Karpas-422 (cell line): ENCODE measurements around the gene PTTG1IP. TPM values are rescaled to one million over a fixed set of nuclear protein-coding genes. Genes with fewer than 3 reads are reported as not detected.

Experiments used
- DNase-seq: peaks from one replicate; pipeline ENCODE4 v3.0.0-alpha.2; 2015
- H2AFZ ChIP-seq: fragments of 200-600 bp; sonication (generic); 2 replicates; pipeline ENCODE4 v1.6.1; 2014; ENCODE audit warnings: antibody characterized with exemption, low read length, mixed read lengths
- H3K27ac ChIP-seq: fragments of 200-600 bp; sonication (generic); 2 replicates; pipeline ENCODE4 v1.5.1; 2014; ENCODE audit warnings: mild to moderate bottlenecking, low read length, moderate library complexity
- H3K27me3 ChIP-seq: fragments of 200-600 bp; sonication (generic); 2 replicates; pipeline ENCODE4 v1.6.1; 2014; ENCODE audit warnings: low read length, mixed read lengths
- H3K36me3 ChIP-seq: fragments of 200-600 bp; sonication (generic); 2 replicates; pipeline ENCODE4 v1.6.1; 2014; ENCODE audit warnings: low read length, mixed read lengths; ENCODE audit not compliant: insufficient read depth
- H3K4me1 ChIP-seq: fragments of 200-600 bp; sonication (generic); 2 replicates; pipeline ENCODE4 v1.6.1; 2014; ENCODE audit warnings: mild to moderate bottlenecking, low read length, mixed read lengths
- H3K4me2 ChIP-seq: fragments of 200-600 bp; sonication (generic); 2 replicates; pipeline ENCODE4 v1.6.1; 2014; ENCODE audit warnings: low read length, low read depth, mild to moderate bottlenecking; ENCODE audit not compliant: poor library complexity, severe bottlenecking
- H3K4me3 ChIP-seq: fragments of 200-600 bp; sonication (generic); 2 replicates; pipeline ENCODE4 v1.5.1; 2014; ENCODE audit warnings: mild to moderate bottlenecking, antibody characterized with exemption, low read length, mixed read lengths
- H3K79me2 ChIP-seq: fragments of 200-600 bp; sonication (generic); 2 replicates; pipeline ENCODE4 v1.6.1; 2014; ENCODE audit warnings: mild to moderate bottlenecking, low read length, mixed read lengths
- H3K9ac ChIP-seq: fragments of 200-600 bp; sonication (generic); 2 replicates; pipeline ENCODE4 v1.6.0; 2014; ENCODE audit warnings: low read length
- H3K9me2 ChIP-seq: fragments of 200-600 bp; sonication (generic), shearing (Covaris generic); replicated peaks from 2 replicates; pipeline ENCODE4 v1.6.0; 2014; ENCODE audit warnings: mild to moderate bottlenecking, low read length, moderate library complexity; ENCODE audit not compliant: insufficient read depth
- H3K9me3 ChIP-seq: fragments of 300-700, 200-600 bp; sonication (generic); 2 replicates; pipeline ENCODE4 v1.6.1; 2014; ENCODE audit warnings: low read length, mixed read lengths
- H4K20me1 ChIP-seq: fragments of 200-600 bp; sonication (generic); 2 replicates; pipeline ENCODE4 v1.6.1; 2014; ENCODE audit warnings: mild to moderate bottlenecking, antibody characterized with exemption, low read length, low read depth; ENCODE audit not compliant: insufficient read depth
- total RNA-seq: library from RNA; depleted of rRNA; stranded (reverse); fragments of >200 nt; shearing (Covaris generic); gene quantifications from 2 replicates; pipeline ENCODE4 v1.2.3, GENCODE V29; 2014; ENCODE audit warnings: low replicate concordance

PTTG1IP gene
- total RNA-seq, 1 experiment from 2014 or later = 44.7 TPM

DNA sequence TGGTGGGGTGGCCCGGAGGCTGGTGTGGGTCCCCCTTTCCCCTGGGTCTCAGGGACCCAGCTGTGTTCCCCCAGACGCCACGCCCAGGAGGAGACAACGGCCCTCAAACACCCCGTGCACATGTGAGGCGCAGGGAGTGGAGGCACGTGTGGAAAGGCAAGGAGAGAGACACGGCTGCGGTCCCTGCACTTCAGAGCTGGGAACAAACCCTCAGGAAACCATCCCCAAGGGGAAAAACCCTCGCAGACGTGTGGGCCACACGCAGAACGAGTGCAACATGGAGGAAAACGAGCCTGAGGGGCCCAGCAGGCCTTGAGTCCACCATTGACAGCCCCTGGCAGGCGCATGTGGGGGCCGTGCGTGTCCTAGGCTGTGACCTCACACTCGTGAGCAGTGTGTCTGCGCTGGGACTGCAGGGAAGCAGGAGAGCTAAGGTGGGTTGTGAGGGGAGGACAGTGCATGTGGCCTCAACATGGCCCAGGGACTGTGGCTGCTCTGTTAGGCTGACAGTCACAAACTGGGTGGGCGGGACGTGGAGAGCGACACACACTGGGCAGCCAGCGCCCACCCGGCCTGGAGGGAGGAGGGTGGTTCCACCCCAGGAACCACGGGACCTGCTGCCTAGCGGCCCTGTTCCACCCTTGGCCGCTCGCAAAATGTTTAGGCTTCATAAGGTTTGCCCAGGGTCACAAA is 27.2 kb upstream of the PTTG1IP start:
- Histone ChIP-seq H3K9ac (no peak overlapping the region), H3K9me3 (no peaks in the 10 kb centered on the region), H3K27me3 (no peaks in the 10 kb centered on the region), H3K4me3 (no peak overlapping the region), H2AFZ (no peak overlapping the region), H3K79me2 (no peaks in the 10 kb centered on the region), H3K4me1 (peaks cover 8% of the 10 kb centered on the region), H3K36me3 (peaks cover 41% of the 10 kb centered on the region), H3K9me2 (no peaks in the 10 kb centered on the region), H4K20me1 (no peaks in the 10 kb centered on the region; the same call in 1 of the 2 replicates), H3K4me2 (no peak overlapping the region), H3K27ac (no peak overlapping the region)
- DNase-seq = no peak

DNA sequence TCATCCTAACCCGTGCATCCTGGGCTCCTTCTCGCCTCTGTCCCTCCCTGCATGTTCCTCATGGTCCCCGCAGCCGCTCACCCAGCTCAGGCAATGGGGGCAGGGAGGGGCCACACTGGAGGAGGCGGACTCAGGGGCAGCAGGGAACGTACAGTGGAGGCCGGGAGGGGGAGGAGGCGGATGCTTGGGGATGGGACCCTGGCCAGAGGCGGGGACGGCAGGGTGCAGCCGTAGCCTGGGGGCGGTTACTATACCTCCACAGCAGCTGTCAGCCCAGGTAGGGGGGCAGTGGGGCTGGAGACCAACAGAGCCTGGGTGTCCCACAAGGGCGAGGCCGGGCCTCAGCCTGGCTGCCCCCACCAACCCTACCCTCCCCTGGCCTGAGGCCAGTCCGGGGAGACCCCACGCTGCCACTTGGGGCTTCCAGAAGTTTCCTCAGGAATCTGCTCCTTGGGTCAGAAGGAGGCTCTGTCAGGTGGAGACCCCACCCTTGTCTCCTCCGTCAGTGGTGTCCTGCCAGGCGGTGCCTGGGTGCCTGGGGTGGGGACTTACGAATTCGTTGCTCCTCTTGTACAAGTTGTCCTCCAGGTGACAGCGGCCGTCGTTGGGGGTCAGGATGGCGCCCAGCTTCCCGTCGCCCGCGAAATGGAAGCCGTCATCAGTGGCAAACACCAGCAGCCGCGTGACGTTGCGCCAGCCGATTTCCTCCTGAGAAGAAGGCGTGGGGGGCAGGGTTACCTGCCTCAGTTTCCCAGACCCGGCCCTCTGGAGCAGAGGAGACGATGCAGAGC is 26.5 kb upstream of the PTTG1IP start:
- Histone ChIP-seq H3K27ac (no peak overlapping the region), H3K4me1 (peaks cover 15% of the 10 kb centered on the region), H3K4me2 (no peak overlapping the region), H3K4me3 (no peak overlapping the region), H3K27me3 (no peaks in the 10 kb centered on the region), H3K36me3 (peaks cover 41% of the 10 kb centered on the region), H3K9me2 (no peaks in the 10 kb centered on the region), H2AFZ (no peak overlapping the region), H3K9ac (no peak overlapping the region), H4K20me1 (no peaks in the 10 kb centered on the region; the same call in 1 of the 2 replicates), H3K79me2 (no peaks in the 10 kb centered on the region), H3K9me3 (no peaks in the 10 kb centered on the region)
- no peak for DNase-seq

DNA sequence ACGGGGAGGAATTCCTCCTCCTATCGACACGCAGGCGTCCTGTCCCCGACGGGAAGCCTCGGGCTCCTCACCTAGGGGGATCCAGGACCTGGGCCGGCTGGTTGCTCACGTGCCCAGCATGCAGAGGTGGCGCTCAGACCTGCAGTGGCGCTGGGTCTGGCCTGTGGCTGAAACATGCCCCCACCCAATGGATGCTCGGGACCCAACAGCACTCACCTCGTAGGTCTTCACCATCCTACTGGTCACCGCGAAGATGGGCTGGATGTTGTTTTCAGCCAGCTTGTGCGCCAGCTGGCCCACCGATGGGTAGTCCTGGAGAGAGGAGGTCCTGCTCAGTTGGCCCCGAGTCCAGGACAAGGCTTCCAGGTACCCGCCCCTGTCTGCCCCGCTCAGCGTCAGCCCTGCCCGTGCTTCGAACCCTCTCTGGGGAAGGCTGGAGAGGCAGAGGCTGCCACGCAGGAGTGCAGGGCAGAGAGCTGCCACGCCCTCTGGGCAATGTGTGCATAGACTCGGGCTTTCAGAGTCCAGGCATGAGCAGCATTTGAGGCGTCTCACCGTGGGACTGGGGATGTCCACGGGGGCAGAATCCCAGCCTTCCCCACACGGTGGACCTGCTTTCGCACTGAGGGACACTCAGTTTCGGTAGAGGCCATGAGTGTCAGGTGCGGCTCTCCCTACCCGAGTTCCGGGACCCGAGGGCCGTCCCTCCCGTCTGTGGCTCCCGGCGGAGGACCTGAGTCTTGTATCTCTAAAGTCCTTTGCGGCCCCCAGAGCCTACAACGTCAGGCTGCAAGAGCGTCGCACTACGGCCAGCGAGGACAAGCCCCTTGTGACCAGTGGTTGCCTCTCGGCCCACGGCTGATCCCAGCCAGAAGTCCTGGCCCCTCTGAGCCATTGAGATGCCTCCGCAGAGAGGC is 25.6 kb upstream of the PTTG1IP start:
- no peak overlapping the region for H3K4me2 ChIP-seq
- H2AFZ ChIP-seq = no peak overlapping the region
- H3K9ac ChIP-seq = no peak overlapping the region
- H3K27ac ChIP-seq = no peak overlapping the region
- H3K27me3 ChIP-seq = no peaks in the 10 kb centered on the region
- no peaks in the 10 kb centered on the region; the same call in 1 of the 2 replicates for H4K20me1 ChIP-seq
- H3K4me3 ChIP-seq = no peak overlapping the region
- H3K9me3 ChIP-seq = no peaks in the 10 kb centered on the region
- no peaks in the 10 kb centered on the region for H3K79me2 ChIP-seq
- no peaks in the 10 kb centered on the region for H3K9me2 ChIP-seq
- H3K4me1 ChIP-seq = peaks cover 23% of the 10 kb centered on the region
- H3K36me3 ChIP-seq = peaks cover 34% of the 10 kb centered on the region
- no peak for DNase-seq

DNA sequence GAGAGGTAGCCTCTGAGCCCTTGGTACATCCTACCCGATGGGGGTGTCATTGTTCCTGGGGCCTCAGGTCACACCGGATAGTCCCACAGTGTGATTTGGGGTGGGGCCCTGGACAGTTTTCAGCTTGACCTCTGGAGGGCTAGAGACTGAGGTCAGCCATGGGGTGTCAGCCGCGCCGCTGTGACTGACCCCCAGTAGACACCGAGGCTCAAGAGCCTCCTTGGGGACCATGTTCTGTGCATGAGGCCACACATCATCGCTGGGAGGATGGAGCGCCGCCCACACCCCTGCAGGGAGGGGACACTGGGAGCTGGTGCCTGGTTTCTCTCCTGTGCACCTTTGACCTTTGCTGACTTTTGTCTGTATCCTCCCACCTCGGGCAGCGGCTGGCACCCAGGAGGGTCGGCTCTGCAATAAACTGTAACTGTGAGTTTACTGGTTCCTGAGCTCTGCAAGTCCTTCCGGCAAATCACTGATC is 24.6 kb upstream of the PTTG1IP start:
- Histone ChIP-seq H3K4me3 (no peak overlapping the region), H3K9me2 (no peaks in the 10 kb centered on the region), H2AFZ (no peak overlapping the region), H4K20me1 (no peaks in the 10 kb centered on the region; the same call in 1 of the 2 replicates), H3K36me3 (peaks cover 28% of the 10 kb centered on the region), H3K9me3 (no peaks in the 10 kb centered on the region), H3K9ac (no peak overlapping the region), H3K27ac (no peak overlapping the region), H3K79me2 (no peaks in the 10 kb centered on the region), H3K4me2 (no peak overlapping the region), H3K4me1 (peaks cover 34% of the 10 kb centered on the region), H3K27me3 (no peaks in the 10 kb centered on the region)
- DNase-seq = no peak

DNA sequence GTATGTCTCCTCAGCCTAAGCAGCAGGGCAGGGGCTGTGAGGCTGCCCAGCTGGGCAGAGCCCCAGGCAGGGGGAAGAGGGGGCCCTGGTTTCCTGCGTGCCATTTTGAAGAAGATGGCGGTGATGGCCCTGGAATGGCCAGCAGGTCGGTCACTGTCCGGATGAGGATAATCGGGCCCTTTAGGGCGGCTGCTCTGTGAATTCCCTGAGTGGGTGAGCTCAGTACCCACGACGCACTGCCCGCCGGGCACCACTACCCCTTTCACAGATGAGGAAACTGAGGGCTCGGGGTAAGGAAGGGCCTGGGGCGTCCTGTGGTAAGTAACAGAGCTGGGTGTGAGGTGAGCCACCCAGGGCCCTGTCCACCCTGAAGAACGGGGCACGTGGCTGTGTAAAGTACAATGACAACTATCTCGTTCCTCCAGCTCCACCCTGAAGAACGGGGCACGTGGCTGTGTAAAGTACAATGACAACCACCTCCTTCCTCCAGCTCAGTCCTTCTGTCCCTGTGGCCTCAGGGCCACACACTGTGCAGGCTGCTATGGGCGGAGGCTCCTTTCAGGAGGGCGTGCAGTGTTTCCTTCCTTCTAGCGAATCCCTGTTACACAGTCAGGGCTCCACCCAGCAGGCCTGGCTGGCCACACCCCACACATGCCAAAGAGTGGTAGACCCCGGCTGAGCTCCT is 24.0 kb upstream of the PTTG1IP start:
- Histone ChIP-seq H3K27me3 (no peaks in the 10 kb centered on the region), H4K20me1 (no peaks in the 10 kb centered on the region), H2AFZ (no peak overlapping the region), H3K36me3 (peaks cover 22% of the 10 kb centered on the region), H3K9me3 (no peaks in the 10 kb centered on the region), H3K4me2 (no peak overlapping the region), H3K9ac (no peak overlapping the region), H3K4me1 (peaks cover 40% of the 10 kb centered on the region), H3K9me2 (no peaks in the 10 kb centered on the region), H3K4me3 (no peak overlapping the region), H3K79me2 (no peaks in the 10 kb centered on the region), H3K27ac (no peak overlapping the region)
- no peak for DNase-seq

DNA sequence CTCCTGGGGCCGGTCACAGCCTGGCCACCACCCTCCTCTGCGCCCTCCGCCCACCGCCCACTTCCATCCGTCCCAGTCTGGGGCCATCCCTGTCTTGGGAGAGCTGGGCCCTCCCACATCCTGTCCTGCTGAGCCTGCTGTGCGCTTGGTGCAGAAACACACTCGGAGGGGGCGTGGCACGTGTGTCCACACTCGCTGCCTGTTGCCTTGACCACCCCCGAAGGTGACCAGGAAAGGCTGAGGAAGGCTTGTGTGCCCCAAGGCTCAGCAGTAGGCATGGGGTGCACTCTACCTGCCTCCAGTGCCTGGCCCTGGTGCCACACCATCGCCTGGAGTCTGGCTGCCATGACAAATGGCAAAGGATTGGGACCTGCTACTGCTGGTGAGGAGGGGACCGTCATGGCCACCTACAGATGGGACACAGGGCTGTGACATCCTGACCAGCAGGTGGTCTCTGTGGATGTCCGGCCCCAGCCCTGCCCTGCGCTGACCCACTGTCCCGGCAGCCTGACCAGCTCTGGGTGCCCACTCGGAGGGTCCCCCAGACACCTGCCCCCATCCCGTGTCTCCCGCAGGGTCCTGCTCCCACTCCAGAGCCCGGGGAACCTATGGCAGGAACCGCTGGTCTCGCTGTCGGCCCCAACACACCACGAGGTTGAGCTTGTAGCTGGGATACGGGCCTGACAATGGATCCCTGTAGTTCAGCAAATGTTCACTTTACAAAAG is 23.2 kb upstream of the PTTG1IP start:
- Histone ChIP-seq H3K4me2 (no peak overlapping the region), H3K9me3 (no peaks in the 10 kb centered on the region), H3K27ac (no peak overlapping the region), H3K27me3 (no peaks in the 10 kb centered on the region), H3K9me2 (no peaks in the 10 kb centered on the region), H2AFZ (no peak overlapping the region), H3K36me3 (peaks cover 20% of the 10 kb centered on the region; the same call in 1 of the 2 replicates), H4K20me1 (no peaks in the 10 kb centered on the region), H3K4me3 (no peak overlapping the region), H3K4me1 (peaks cover 45% of the 10 kb centered on the region), H3K79me2 (no peaks in the 10 kb centered on the region), H3K9ac (no peak overlapping the region)
- DNase-seq = no peak

DNA sequence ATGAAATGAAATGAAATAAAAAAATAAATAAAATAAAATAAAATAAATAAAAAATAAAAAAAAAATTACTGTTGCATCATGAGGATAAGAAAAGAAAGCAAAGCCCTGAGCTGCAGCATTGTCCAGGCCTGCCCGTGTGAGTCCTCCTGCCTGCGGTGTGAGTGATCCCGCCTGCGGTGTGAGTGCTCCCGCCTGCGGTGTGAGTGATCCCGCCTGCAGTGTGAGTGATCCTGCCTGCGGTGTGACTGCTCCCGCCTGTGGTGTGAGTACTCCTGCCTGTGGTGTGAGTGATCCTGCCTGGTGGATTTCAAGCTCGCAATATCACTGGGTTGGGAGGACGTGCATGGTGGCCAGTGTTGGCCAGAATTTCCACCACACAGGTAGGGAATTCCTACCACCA is 22.4 kb upstream of the PTTG1IP start:
- no peak overlapping the region for H2AFZ ChIP-seq
- H3K27me3 ChIP-seq = no peaks in the 10 kb centered on the region
- peak overlapping the region; percentile 88; the same call in 1 of the 2 replicates for H3K27ac ChIP-seq
- H3K9me2 ChIP-seq = no peaks in the 10 kb centered on the region
- DNase-seq = no peak
- no peaks in the 10 kb centered on the region for H3K9me3 ChIP-seq
- peaks cover 20% of the 10 kb centered on the region; the same call in 1 of the 2 replicates for H3K36me3 ChIP-seq
- H3K79me2 ChIP-seq = no peaks in the 10 kb centered on the region
- H3K9ac ChIP-seq = no peak overlapping the region
- no peak overlapping the region for H3K4me3 ChIP-seq
- H4K20me1 ChIP-seq = no peaks in the 10 kb centered on the region
- H3K4me1 ChIP-seq = peaks cover 54% of the 10 kb centered on the region
- H3K4me2 ChIP-seq = no peak overlapping the region
